ENCODE measurements around the gene CERS5.

The CERS5 gene

DNA sequence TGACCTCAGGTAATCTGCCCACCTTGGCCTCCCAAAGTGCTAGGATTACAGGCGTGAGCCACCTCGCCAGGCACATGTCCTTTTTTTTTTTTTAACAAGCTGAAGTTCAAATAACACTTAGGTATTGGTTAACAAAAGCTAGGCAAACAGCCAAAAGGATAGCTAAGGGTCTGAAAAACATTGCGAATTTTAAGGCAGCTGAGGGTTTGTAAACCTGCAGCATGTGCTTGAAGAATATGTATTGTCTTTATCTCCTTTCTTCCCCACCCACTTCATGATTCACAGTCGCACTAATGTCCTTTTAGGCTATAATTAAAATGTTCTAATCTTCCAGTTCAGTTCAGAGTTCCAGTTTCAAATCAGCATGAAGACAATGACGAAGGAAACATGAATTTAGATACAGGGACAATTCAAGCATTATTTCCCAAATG lies 30.1 kb upstream of the CERS5 start:
- TF ChIP-seq CTBP1 (IDR thresholded peaks at IDR 0.05; ENCODE audit: borderline replicate concordance): no peak
- no peak for TF ChIP-seq SP1 (IDR thresholded peaks at IDR 0.05)
- TF ChIP-seq ZNF384 (IDR thresholded peaks at IDR 0.05): 0 out of 2 replicates have a peak, but pooled peaks have one; percentile 3
- POLR2A ChIA-PET: interaction anchor here (1.5 to 1.7 kb wide), 2 partner anchors 24 to 31 kb away, joined by 4 to 8 read pairs; partner anchors contain the start of gene CERS5
- CTCF ChIA-PET: no interaction called here
- DNase-seq (ENCODE audit: extremely low spot score): no peak

DNA sequence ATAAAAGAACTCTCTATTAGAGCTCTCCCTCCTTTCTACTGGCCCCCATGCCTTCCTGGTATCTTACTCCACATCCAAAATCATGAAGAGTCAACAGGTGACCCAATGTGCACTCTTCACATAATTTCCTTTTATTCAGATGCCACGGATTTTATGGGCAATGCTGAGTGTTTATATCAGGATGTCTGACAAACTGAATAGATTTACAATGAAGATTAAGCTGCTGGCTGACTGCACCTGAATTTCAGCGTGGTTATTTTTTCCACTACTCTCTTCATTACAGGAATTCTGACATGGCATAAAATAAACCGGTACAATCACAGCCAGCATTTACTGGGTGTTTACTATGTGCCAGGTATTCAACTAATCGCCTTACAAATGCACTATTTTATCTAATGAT lies 29.4 kb upstream of the CERS5 start:
- no peak for DNase-seq (ENCODE audit: extremely low spot score)
- TF ChIP-seq CTBP1 (IDR thresholded peaks at IDR 0.05; ENCODE audit: borderline replicate concordance) (no peak), TARDBP (IDR thresholded peaks at IDR 0.05) (no peak), L3MBTL2 (conservative IDR thresholded peaks at IDR 0.05) (no peak), FOXM1 (IDR thresholded peaks at IDR 0.05; ENCODE audit: borderline replicate concordance) (no peak), ELF4 (IDR thresholded peaks at IDR 0.05) (no peak)
- TF ChIP-seq, protein P1, sequence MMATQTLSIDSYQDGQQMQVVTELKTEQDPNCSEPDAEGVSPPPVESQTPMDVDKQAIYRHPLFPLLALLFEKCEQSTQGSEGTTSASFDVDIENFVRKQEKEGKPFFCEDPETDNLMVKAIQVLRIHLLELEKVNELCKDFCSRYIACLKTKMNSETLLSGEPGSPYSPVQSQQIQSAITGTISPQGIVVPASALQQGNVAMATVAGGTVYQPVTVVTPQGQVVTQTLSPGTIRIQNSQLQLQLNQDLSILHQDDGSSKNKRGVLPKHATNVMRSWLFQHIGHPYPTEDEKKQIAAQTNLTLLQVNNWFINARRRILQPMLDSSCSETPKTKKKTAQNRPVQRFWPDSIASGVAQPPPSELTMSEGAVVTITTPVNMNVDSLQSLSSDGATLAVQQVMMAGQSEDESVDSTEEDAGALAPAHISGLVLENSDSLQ (IDR thresholded peaks at IDR 0.05): peak; percentile 36; the same call in 1 of the 2 replicates
- POLR2A ChIA-PET: interaction anchor here (1.1 to 1.7 kb wide), 3 partner anchors 25 to 85 kb away, joined by 3 to 8 read pairs (median 4); partner anchors contain the start of genes CERS5 and COX14
- CTCF ChIA-PET: no interaction called here

DNA sequence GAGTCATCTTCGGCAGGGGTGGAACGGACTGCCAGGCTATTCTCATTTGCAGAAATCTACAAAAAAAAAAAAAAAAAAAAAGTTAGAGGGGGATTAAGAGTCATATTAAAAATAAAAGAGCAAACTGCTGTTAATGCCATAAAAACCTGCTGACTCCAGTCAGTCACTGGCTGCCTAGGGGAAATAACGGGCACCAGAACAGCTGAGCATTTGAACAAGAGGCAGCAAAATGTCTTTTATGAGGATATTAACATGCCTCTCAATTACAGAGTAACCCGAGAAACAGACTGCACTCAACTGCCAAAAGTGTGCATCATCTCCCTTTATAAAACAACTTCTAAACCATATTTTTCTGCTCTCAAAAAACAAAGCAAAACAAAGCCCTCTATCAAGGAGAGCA lies 28.7 kb upstream of the CERS5 start:
- peak; percentile 27 for DNase-seq (ENCODE audit: extremely low spot score)
- POLR2A ChIA-PET: interaction anchor here (1.1 to 1.7 kb wide), 2 partner anchors 26 to 84 kb away, joined by 3 to 8 read pairs; partner anchors contain the start of gene COX14
- TF ChIP-seq, protein P1 (IDR thresholded peaks at IDR 0.05): peak; percentile 86
- no peak for TF ChIP-seq LEF1 (IDR thresholded peaks at IDR 0.05; ENCODE audit: borderline replicate concordance)
- TF ChIP-seq ZNF384 (IDR thresholded peaks at IDR 0.05): peak; percentile 82
- CTCF ChIA-PET: no interaction called here

DNA sequence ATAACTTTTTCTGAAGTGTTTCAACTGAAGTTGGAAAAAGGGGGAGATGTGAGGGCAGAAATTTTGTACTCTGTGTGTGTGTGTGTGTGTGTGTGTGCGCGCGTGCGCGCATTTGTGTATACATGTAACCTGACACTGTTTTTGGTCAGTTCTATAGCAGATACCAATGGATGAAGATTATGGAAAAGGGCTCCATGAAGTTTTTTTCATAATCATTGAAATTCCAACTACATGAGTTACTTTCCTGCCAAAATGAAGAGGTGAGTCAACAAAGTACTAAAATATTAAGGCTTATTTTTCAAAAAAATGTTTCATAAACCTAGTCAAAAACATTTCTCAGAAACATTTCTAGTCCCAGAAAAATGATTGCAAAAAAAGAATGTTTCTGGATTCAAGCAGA lies 25.7 kb upstream of the CERS5 start:
- TF ChIP-seq SP1 (IDR thresholded peaks at IDR 0.05): no peak
- no peak for TF ChIP-seq FOXK2 (IDR thresholded peaks at IDR 0.05)
- POLR2A ChIA-PET: no interaction called here
- CTCF ChIA-PET: no interaction called here
- DNase-seq (ENCODE audit: extremely low spot score): no peak

DNA sequence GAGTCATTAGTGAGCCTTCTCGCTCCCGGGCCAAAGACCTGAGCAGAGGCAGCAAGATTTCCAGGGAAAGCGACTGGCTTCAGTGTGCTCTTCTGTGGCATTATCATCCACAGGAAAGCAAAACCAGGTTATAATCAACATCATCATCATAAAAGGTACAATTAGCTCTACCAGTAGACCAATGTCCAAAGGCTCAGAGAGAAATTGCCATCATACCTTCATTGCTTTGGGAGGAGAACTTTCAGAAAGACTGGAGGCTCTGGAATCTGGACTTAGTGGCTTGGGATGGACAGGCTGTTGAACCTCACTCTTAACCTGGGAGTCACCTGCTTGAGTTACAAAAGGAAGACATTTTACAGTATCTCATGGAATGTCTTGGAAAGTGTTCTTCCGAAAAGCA lies 25.1 kb upstream of the CERS5 start:
- POLR2A ChIA-PET: no interaction called here
- TF ChIP-seq ZNF384 (IDR thresholded peaks at IDR 0.05) (no peak), FOXK2 (IDR thresholded peaks at IDR 0.05) (no peak), FOXM1 (IDR thresholded peaks at IDR 0.05; ENCODE audit: borderline replicate concordance) (no peak), FOXA1 (IDR thresholded peaks at IDR 0.05) (no peak), TARDBP (IDR thresholded peaks at IDR 0.05) (no peak), ELF4 (IDR thresholded peaks at IDR 0.05) (no peak), BHLHE40 (IDR thresholded peaks at IDR 0.05; ENCODE audit: borderline replicate concordance) (no peak)
- DNase-seq (ENCODE audit: extremely low spot score): no peak
- CTCF ChIA-PET: no interaction called here

DNA sequence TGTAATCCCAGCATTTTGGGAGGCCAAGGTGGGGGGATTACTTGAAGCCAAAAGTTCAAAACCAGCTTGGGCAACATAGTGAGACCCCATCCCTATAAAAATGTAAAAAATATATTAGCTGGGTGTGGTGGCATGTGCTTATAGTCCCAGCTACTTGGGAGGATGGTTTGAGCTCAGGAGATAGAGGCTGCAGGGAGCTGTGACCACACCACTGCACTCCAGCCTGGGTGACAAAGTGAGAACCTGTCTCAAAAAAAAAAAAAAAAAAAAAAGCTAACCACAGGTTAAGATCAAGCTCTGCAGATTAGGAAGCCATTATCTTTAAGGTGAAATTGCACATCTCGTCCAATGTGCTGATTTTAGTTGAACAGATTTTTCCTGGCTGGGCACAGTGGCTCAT lies 23.7 kb upstream of the CERS5 start:
- ChIA-PET CTCF (interaction anchor here (0.6 kb wide), 1 partner anchor 27 kb away, joined by 3 read pairs; no protein-coding TSS in a partner anchor), POLR2A (no interaction called here)
- DNase-seq (ENCODE audit: extremely low spot score): no peak
- TF ChIP-seq CTBP1 (IDR thresholded peaks at IDR 0.05; ENCODE audit: borderline replicate concordance) (no peak), SP1 (IDR thresholded peaks at IDR 0.05) (no peak), TARDBP (IDR thresholded peaks at IDR 0.05) (no peak)
- TF ChIP-seq, protein P1 (IDR thresholded peaks at IDR 0.05): no peak

DNA sequence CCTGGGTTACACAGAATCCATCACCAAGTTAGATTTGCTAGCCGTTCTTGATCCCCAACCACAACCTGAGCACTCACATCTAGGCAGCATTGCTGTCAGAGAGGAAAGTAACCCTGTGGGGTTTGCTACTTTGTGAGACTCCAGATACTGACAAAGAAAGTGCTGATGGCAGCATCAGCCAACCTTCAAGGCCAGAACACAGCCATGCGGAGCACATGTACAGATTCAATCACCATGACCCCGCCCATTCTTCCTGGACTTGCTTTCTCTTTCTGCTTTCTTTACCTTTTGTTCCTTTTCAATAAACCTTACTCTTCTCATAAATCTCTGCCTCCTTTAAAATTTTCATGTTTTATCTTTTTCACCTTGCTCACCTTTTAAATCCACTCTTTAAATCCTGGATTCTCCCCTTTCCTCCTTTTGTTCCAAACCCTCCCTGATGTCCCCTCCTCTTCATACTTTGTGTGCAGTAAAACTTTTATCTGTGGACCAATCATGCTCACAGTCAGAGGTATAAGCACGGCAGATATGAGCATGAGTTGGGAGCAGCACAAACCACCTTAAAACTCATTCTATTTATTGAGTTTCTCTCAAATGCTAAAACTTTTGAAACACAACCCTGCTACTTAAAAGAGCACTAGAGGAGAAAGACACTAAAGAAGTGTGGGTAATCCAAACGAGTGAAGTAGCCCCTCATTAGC lies 21.9 kb upstream of the CERS5 start:
- TF ChIP-seq ARNT (IDR thresholded peaks at IDR 0.05) (no peak), FOXA1 (IDR thresholded peaks at IDR 0.05) (no peak), ZNF384 (IDR thresholded peaks at IDR 0.05) (no peak), LEF1 (IDR thresholded peaks at IDR 0.05; ENCODE audit: borderline replicate concordance) (no peak), CTBP1 (IDR thresholded peaks at IDR 0.05; ENCODE audit: borderline replicate concordance) (no peak), FOXM1 (IDR thresholded peaks at IDR 0.05; ENCODE audit: borderline replicate concordance) (no peak), SUZ12 (IDR thresholded peaks at IDR 0.05) (no peak), TARDBP (IDR thresholded peaks at IDR 0.05) (no peak), L3MBTL2 (conservative IDR thresholded peaks at IDR 0.05) (no peak), NFRKB (IDR thresholded peaks at IDR 0.05) (no peak), HDGF (IDR thresholded peaks at IDR 0.05; ENCODE audit: borderline replicate concordance) (no peak), BHLHE40 (IDR thresholded peaks at IDR 0.05; ENCODE audit: borderline replicate concordance) (no peak), FOXK2 (IDR thresholded peaks at IDR 0.05) (no peak)
- TF ChIP-seq, protein P1 (IDR thresholded peaks at IDR 0.05): no peak
- CTCF ChIA-PET: no interaction called here
- DNase-seq (ENCODE audit: extremely low spot score): no peak
- POLR2A ChIA-PET: interaction anchor here (0.5 to 1.2 kb wide), 2 partner anchors 22 to 97 kb away, joined by 4 read pairs; partner anchors contain the start of gene CERS5

All from HEK293T (cell line).